NCI-H524 treated with DMSO at 0.1 percent for 48 hours (cell line): ENCODE data around the gene ZNF804B.

Experiments used
- DNase-seq: peaks from one replicate; lab custom pipeline; 2025; lab: John Stamatoyannopoulos, UW

ZNF804B gene

GRCh38 chr7:89265631-89266030 is 506.1 kb downstream of the ZNF804B start:
- DNase-seq: no peak

DNA sequence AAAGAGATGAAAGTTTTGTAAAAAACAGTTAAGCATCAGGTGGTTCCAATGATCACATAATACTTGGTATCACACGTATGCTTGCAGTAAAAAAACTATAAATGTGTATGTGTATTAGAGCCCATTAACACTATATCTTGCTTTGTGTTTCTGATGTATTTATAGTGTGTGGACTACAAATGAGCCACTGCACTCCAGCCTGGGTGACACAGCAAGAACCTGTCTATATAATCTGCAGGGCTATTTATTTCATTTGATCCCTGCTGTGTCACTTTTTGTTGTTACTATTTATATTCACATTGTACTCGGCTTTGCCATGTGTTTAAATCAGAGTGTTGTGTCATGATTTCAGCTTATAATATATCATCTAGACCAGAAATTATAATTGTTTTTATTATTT is 523.8 kb downstream of the ZNF804B start:
- DNase-seq: no peak

DNA sequence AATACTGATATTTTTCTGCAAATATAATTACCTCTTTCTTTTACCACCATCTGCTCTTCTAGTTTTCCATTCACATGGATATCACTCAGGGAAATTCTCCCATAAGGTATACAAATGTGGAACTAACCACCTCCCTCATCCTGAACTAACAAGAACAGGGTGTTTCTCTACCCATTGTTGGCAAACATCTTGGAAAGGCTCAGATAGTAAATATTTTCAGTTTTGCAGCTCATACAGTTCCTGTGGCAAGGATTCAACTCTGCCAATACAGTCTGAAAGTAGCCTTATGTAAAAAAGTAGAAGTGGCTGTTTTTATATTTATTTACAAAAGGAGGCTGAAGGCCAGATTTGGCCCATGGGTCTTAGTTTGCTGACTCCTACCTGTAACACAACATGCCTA is 549.0 kb downstream of the ZNF804B start:
- no peak for DNase-seq

- no peak for DNase-seq
Observed at GRCh38 chr7:89311886-89312285, 552.4 kb downstream of the ZNF804B start.

DNA sequence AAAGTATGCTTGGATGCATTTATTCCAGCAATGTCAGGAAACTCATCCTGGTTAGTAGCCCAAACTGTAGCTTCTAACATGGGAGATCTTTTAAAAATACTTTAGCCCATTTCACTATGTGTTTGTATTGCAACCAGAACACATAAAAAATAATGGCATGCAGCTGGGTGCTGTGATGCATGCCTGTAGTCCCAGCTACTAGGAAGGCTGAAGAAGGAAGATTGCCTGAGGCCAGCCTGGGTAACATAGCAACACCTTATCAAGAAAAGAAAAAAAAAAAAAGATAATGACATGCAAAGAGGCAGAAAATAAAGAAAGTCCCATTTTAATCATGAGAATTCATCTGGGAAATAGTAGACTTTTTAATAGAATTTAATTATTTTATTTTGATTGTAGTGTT is 553.1 kb downstream of the ZNF804B start:
- DNase-seq: no peak

DNA sequence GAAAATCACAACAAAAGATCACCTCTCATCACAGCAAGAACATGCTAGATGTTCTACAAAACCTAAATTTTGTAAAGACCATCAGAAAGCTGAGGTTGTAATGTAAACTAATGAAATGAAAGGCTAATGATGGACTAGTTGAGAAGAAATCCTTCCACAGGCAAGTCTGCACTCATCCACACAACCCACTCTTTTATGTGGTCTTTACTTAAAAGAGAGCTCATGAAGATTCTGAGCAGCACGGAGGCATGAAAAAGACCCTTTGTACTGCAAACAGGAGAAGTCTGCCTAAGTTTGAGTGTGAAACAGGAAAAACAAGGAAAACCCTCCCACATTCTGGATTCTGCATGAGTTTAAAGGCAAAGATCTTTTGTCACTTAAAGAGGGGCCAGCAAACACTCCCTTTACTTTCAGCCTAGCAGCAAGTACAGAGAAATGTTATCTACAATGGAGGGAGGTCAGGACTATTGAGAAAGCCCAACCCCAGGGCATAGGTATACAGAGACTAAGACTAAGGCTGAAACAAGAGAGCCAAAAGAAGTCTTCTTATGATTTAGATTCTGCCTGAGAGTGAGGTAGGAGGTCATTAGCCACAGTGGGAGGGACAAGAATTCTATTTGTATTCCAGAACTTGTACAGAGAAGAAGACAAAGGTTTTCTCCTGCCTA is 557.2 kb downstream of the ZNF804B start:
- no peak for DNase-seq

DNA sequence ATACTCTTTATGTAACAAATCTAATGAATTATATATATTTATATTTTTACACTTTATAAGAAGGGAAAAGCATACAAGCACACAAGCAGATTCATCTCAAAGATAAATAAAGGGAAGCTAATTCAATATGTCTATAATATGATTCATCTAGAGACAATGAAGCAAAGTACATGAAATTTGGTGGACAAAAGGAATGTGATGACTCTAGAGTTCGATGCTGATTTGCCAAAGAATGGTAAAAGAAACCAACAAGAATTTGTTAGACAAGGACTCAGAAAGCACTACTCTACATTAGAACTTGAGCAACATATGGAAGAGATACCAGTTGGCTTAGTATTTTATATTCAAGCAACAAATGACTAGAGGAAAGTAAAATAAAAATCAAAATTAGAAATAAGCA is 572.5 kb downstream of the ZNF804B start:
- no peak for DNase-seq

GRCh38 chr7:89334797-89335196 is 575.3 kb downstream of the ZNF804B start:
- no peak for DNase-seq

- no peak for DNase-seq
Observed at GRCh38 chr7:89335490-89335889, 576.0 kb downstream of the ZNF804B start.

- DNase-seq: no peak
Observed at GRCh38 chr7:89336121-89336520, 576.6 kb downstream of the ZNF804B start.

- no peak for DNase-seq
Observed at GRCh38 chr7:89339748-89340147, 580.2 kb downstream of the ZNF804B start.

- no peak for DNase-seq
Observed at GRCh38 chr7:89357121-89357520, 597.6 kb downstream of the ZNF804B start.

DNA sequence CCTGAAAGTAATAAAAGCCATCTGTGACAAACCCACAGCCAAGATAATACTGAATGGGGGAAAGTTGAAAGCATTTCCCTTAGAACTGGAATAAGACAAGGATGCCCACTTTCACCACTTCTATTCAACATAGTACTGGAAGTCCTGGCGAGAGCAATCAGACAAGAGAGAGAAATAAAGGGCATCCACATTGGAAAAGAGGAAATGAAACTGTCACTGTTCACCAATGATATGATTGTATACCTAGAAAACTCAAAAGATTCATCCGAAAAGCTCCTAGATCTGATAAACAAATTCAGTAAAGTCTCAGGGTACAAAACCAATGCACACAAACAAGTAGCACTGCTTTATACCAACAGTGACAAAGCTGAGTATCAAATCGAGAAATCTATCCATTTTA is 617.7 kb downstream of the ZNF804B start:
- no peak for DNase-seq

DNA sequence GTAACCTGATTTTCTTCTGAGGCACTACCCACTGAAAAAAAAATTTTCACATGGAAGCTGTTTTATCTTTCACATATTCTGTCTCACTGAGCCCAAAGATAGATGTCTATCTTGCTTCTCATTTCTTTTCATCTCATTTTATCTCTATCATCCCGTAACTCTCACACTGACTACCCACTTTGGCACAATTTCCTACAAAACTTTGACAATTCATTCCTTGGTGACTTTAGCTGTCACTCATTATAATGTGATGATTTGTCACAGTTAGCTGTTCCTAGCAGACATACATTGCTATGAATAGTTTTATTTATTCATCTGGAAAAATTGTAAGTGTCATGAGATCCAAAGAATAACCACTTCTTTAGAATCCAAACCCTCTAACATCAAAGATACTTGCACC is 625.9 kb downstream of the ZNF804B start:
- DNase-seq: no peak
